ENCODE measurements around the gene ASB5.

GRCh38 chr4:176290520-176290919 is 21.5 kb upstream of the ASB5 start:
- TF ChIP-seq SUZ12 (IDR thresholded peaks at IDR 0.05; ENCODE audit: low read length) (no peak), EGR1 (IDR thresholded peaks at IDR 0.05; ENCODE audit: borderline replicate concordance, low read depth, low read length) (no peak), CHD1 (IDR thresholded peaks at IDR 0.05; ENCODE audit: low read depth, low read length) (no peak), POLR2A (IDR thresholded peaks at IDR 0.05; ENCODE audit: control extremely low read depth in 1 of 2, low read depth in 2 of 2, low read length in 2 of 2) (no peak), BACH1 (IDR thresholded peaks at IDR 0.05; ENCODE audit: low read length) (no peak), EZH2 (IDR thresholded peaks at IDR 0.05; ENCODE audit: low read depth, low read length, severe bottlenecking) (no peak), CTCF (IDR thresholded peaks at IDR 0.05; ENCODE audit: control extremely low read depth in 1 of 3, insufficient read depth in 1 of 3, low read depth in 1 of 3, low read length in 3 of 3) (no peak)

Data from H1 (cell line).